Measurements from ENCODE around the gene RBMS1.

The RBMS1 gene

GRCh38 chr2:160253440-160254188, 240.0 kb downstream of the RBMS1 start:
- DNase-seq (ENCODE audit: low read depth), result no peak

- no peak for DNase-seq (ENCODE audit: low read depth)
These were observed 240.7 kb downstream of the RBMS1 start for GRCh38 chr2:160252900-160253299.

GRCh38 chr2:160252278-160252887, 241.2 kb downstream of the RBMS1 start:
- DNase-seq (ENCODE audit: low read depth), result no peak

- no peak for DNase-seq (ENCODE audit: low read depth)
These were observed 242.0 kb downstream of the RBMS1 start for GRCh38 chr2:160251569-160251968.

GRCh38 chr2:160249876-160250275, 243.7 kb downstream of the RBMS1 start:
- DNase-seq (ENCODE audit: low read depth), result no peak

GRCh38 chr2:160247296-160248035, 246.1 kb downstream of the RBMS1 start:
- DNase-seq (ENCODE audit: low read depth), result no peak

- DNase-seq (ENCODE audit: low read depth), result no peak
These were observed 247.3 kb downstream of the RBMS1 start for GRCh38 chr2:160246356-160246755.

- no peak for DNase-seq (ENCODE audit: low read depth)
These were observed 247.9 kb downstream of the RBMS1 start for GRCh38 chr2:160245614-160246155.

- no peak for DNase-seq (ENCODE audit: low read depth)
These were observed 250.6 kb downstream of the RBMS1 start for GRCh38 chr2:160242893-160243564.

GRCh38 chr2:160241251-160242137, 252.1 kb downstream of the RBMS1 start:
- no peak for DNase-seq (ENCODE audit: low read depth)

GRCh38 chr2:160239436-160239835, 254.2 kb downstream of the RBMS1 start:
- no peak for DNase-seq (ENCODE audit: low read depth)

- no peak for DNase-seq (ENCODE audit: low read depth)
These were observed 255.2 kb downstream of the RBMS1 start for GRCh38 chr2:160238392-160238791.

GRCh38 chr2:160232905-160233475, 260.6 kb downstream of the RBMS1 start:
- no peak for DNase-seq (ENCODE audit: low read depth)

GRCh38 chr2:160229591-160229990, 264.0 kb downstream of the RBMS1 start:
- DNase-seq (ENCODE audit: low read depth), result no peak

GRCh38 chr2:160228141-160228917, 265.3 kb downstream of the RBMS1 start:
- DNase-seq (ENCODE audit: low read depth), result no peak

GRCh38 chr2:160227293-160227915, 266.2 kb downstream of the RBMS1 start:
- no peak for DNase-seq (ENCODE audit: low read depth)

- no peak for DNase-seq (ENCODE audit: low read depth)
These were observed 267.2 kb downstream of the RBMS1 start for GRCh38 chr2:160226367-160226766.

GRCh38 chr2:160225722-160226121, 267.9 kb downstream of the RBMS1 start:
- no peak for DNase-seq (ENCODE audit: low read depth)

GRCh38 chr2:160224507-160224906, 269.1 kb downstream of the RBMS1 start:
- DNase-seq (ENCODE audit: low read depth), result no peak

- DNase-seq (ENCODE audit: low read depth), result no peak
These were observed 269.5 kb downstream of the RBMS1 start for GRCh38 chr2:160224060-160224459.

All from activated T-cell treated with anti-CD3 and anti-CD28 coated beads for 48 hours (primary cell).